ENCODE measurements around the gene SMNDC1.
"Not testable (repeated sequence)": the region's sequence is repeated elsewhere in the genome, so short reads cannot be mapped to it uniquely, and the experiment has no call there.

Gene SMNDC1

DNA sequence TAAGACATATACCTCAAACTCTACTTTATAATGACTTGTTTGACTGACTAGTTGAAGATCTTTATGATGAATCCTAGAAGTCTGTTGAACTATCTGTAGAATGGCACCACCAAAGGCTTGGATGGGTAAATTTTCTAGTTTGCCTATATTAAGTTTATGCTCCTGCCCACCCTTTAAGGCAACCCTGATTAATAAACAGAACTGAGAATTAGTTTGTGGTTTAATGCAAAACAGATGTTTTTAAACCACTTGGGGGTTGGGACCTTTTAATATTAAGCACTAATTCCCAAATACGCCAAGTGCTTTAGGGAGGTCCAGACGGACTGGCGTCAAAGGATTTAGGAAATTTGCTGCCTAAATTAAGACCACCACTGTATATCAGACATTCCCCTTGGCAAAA, 20.5 kb downstream of the SMNDC1 start:
- DNase-seq (ENCODE audit: low spot score) = no peak

GRCh38 chr10:110279407-110279986, 25.2 kb downstream of the SMNDC1 start:
- peak; percentile 44 for DNase-seq (ENCODE audit: low spot score)

GRCh38 chr10:110278562-110279406, 25.9 kb downstream of the SMNDC1 start:
- DNase-seq (ENCODE audit: low spot score) = no peak

- no peak for DNase-seq (ENCODE audit: low spot score)
These were observed 27.1 kb downstream of the SMNDC1 start for GRCh38 chr10:110277591-110277990.

DNA sequence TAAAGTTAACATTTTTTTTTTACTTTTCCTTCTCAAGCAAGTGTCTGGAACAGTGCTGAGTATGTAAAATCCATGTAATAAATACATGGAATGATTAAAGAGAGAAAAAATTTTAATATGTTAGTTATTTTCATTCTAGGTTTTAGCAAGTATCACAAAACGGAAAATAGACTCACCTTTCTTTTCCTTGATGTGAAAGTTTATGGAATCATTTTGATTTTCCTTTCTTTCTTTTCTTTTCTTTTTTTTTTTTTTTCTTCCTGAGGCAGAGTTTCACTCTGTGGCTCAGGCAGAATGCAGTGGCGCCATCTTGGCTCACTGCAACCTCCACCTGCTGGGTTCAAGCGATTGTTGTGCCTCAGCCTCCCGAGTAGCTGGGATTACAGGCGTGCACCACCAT, 28.1 kb downstream of the SMNDC1 start:
- no peak for DNase-seq (ENCODE audit: low spot score)

GRCh38 chr10:110275128-110275729, 29.5 kb downstream of the SMNDC1 start:
- no peak for DNase-seq (ENCODE audit: low spot score)

- no peak for DNase-seq (ENCODE audit: low spot score)
These were observed 30.1 kb downstream of the SMNDC1 start for GRCh38 chr10:110274647-110275046.

- DNase-seq (ENCODE audit: low spot score) = no peak
These were observed 30.6 kb downstream of the SMNDC1 start for GRCh38 chr10:110274072-110274627.

DNA sequence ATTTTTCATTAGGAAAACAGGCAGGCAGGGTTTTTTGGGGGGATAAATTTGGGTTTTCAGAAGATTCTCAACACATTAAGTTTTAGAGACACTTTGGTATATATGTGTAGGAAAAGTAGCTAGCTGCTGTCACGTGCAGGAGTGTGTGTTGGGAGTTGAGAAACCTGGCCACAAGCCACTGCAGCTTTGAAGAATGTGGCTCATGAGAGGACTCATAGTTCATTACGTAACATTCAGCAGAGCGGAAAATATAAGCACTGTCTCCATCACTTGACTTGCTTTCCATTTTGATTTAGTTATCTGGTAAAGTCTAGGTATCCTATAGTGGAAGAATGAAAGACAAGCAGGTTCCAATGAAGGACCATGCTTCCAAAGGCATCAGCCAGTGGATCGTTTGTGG, 31.2 kb downstream of the SMNDC1 start:
- peak; percentile 6 for DNase-seq (ENCODE audit: low spot score)

- DNase-seq (ENCODE audit: low spot score) = not testable (repeated sequence)
These were observed 31.7 kb downstream of the SMNDC1 start for GRCh38 chr10:110272995-110273394.

- DNase-seq (ENCODE audit: low spot score) = peak; percentile 18
These were observed 35.1 kb downstream of the SMNDC1 start for GRCh38 chr10:110269374-110270318.

GRCh38 chr10:110268971-110269370, 35.7 kb downstream of the SMNDC1 start:
- DNase-seq (ENCODE audit: low spot score) = no peak

DNA sequence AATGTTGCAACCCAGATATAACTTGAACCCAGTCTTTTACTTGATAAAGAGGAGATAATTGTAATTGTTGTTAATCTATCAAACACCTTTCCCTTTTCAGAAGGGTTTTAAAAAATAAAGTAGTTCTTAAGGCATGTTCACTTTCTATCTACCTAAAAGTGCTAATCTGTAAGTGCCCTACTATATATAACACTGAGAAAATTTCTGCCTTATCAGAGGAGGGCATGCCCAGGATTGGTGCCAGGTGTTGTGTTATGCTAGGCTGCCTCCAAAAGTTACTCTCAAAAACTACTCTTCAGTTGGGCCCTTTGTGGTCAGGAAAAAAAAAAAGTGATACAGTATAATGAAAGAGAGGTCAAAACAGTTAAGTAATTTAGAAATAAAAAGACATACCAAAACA, 36.3 kb downstream of the SMNDC1 start:
- no peak for DNase-seq (ENCODE audit: low spot score)

DNA sequence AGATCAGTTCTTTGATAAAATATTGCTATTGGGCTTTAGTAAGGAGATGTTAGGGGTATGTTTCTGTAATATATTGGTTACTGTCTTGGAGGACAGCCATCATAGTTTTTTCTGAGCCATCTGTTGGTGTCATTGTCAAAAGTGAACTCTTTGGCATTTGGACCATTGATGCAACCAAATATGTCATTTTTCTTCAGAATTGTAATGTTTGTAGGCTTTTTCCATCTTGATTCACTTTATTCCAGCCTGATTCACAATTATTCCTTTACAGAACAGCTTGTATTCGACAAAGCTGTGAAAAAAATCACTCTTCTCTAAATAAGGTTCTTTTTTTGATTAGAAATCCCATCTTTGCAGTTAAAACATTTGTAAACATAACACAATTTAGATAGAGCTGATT, 37.4 kb downstream of the SMNDC1 start:
- DNase-seq (ENCODE audit: low spot score) = no peak

DNA sequence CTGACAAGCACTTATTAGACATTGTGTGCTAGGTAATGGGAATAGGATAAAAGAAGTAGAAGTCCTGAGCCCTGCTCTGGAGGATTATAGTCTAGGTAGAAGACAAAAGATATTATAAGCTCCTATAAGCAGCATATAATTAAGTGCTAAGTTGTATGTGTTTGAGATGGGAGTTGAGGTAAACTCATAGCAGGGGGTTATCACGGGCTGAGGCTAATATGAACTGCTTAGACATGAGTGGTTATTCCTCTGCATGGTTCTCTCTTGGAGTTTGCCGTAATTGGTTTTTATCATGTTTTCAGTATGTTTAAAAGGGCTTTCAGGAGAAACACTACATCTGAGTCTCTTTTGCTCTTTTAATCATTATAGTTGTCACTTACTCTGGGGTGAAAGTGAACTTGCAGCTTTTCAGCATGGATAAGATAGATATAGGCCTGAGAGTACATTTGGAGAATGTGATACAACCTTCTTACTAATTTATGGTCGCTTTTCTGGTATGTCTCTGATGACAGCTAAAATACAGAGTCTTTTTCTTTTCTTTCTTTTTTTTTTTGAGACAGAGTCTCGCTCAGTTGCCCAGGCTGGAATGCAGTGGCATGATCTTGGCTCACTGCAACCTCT, 39.0 kb downstream of the SMNDC1 start:
- DNase-seq (ENCODE audit: low spot score) = no peak

DNA sequence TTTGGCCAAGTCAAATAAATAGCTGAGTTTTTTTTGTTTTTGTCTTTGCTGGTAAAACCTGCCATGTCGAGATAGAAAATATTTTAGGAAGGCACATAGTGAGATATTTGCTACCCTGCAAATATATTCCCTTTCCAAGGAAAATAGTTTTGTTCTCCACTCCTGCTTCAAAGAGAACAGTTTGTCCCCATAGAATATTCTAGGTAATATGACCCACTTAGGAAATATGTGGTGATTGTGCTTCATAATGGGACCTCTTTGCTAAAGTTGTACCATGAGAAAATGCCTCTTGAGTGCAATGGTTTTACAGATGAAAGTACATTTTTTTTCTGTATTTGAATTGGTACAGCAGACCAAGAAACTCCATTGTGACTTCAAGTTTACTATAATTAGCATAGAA, 41.6 kb downstream of the SMNDC1 start:
- no peak for DNase-seq (ENCODE audit: low spot score)

DNA sequence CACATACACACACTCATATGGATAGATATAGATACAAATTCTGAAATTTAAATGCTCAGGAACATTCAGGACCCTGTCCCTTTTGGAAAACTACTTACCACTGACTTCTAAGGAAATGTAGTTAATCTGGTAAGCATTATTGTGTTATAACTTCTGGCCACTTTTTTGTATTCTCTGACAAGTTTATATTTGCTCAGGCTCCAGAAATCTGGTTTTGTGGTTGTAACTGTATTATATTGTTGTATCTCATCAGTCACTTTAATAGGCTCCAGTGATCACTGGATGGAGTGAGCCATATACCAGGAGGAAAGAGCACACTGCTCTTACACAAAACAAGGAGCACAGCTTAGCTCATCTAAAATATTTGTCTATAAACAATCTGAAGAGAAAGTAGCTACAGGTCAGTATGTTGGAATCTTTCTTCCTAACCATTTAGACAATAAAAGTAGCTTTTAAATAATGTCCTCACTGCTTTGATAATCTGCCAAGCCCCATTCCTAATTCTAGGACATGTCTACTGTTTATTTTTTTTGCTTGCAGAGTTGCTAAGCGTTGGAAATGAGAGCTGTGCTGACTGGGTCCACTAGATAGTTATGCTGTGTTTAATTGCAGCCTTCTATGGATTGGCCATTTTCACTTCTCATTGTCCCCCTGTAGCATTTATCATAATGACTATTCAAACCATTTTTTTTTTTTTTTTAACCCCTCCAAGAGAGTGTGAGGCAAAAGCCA, 43.8 kb downstream of the SMNDC1 start:
- DNase-seq (ENCODE audit: low spot score) = no peak

DNA sequence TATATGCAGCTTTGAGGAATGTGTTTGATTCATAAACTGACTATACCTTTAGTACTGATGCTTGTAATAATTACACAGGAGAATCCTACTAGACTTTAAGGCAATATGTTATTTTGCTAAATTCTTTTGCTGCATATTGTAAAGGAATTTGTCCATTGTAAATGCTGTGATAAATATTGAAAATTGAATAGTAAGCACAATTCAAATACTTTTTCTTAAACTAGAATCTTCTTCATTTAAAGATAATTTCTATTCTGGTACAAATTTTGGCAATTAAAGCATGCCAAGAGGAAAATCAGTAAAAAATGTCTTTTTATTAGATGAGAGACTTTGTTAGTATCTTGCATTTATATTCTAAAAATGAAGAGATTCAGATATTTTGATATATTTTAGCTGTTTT, 45.4 kb downstream of the SMNDC1 start:
- no peak for DNase-seq (ENCODE audit: low spot score)

DNA sequence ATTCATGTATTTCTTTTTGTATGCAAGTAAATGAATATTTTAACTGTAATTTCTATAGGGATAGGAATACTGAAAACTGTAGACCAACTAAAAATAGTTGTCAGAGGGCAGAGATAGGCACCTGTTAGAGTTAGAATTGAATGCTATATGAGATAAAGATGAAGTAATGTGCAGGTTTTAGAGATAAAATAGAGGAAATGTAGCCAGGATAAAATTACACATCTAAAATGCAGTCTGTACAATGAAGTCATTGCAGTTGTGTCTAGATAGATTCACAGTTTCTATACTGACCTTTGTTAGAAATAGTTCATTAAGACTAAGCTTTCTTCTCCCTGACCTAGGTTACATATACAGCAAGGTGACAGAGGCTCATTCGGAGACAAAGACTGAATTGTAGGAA, 46.2 kb downstream of the SMNDC1 start:
- no peak for DNase-seq (ENCODE audit: low spot score)

DNA sequence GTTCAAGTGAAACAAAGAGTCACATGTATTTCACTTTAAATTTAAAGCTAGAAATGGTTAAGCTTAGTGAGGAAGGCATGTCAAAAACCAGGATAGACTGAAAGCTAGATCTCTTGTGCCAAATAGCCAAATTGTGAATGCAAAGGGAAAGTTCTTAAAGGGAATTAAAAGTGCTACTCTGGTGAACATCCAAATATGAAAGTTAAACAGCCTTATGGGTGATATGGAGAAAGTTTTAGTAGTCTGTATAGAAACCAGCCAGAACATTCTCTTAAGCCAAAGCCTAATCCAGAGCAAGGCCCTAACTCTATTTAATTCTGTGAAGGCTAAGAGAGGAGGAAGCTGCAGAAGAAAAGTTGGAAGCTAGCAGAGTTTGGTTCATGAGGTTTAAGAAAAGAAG, 50.3 kb downstream of the SMNDC1 start:
- DNase-seq (ENCODE audit: low spot score) = no peak

DNA sequence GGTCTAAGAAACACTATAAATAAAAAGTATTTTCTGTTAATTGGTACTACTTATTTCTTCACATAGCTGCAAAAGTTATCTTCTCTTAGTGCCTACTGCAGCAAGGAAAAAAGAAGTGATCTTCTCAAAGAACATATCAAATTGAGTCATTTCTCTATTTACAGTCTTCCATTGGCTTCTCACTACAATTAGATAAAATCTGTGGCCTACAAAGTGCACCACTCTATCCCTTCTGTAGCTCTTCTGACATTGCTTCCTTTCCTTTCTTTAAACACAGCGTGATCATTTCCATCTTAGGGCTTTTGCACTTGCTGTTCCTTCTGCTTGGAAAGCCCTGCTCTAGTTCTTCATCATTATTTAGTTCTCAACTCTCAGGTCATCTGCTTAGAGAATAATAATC, 52.6 kb downstream of the SMNDC1 start:
- DNase-seq (ENCODE audit: low spot score) = peak; percentile 41

All from activated CD4-positive, alpha-beta T cell treated with anti-CD3 and anti-CD28 coated beads, Interleukin-2, Interleukin-4, amounts not matched to agents 100 ng/mL and 50 ng/mL, durations not matched to agents 16 hours and 8 hours (primary cell).